ENCODE results near the gene LCE1C.

Gene LCE1C

DNA sequence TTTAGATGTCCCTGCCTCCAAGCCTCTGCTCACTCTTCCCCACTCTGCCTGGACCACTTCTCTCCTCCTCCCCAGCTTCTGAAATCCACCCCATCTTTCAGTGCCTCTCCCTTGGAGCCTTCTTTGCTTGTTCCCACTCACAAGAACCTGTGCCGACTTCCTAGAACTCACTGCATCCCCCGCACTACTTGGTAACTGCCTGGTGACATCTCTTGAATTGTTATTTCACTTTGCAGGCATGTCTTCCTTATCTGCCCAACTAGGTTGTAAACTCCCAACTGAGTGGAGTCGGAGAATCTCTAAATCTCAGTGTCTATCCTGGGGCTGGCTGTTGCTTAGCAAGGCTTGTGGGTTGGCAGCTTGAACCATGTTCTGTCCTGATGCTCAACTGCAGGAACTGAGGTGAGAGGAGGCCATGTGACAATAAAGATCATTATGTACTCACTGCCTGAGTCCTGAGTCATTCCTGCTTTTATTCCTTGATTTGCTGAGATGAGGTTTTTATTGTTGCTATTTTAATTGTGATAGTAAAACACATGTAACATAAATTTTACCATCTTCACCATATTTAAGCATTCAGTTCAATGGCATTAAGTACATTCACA, 44.7 kb downstream of the LCE1C start:
- no peak for TF ChIP-seq CTCF (conservative IDR thresholded peaks at IDR 0.05; ENCODE audit: low read depth, low read length)
- no peak for DNase-seq (ENCODE audit: low read depth)
- H3K4me3 ChIP-seq (ENCODE audit: low read depth, low read length) = no peak overlapping the region

GRCh38 chr1:152760551-152761190, 45.8 kb downstream of the LCE1C start:
- DNase-seq (ENCODE audit: low read depth) = no peak
- no peak for TF ChIP-seq CTCF (conservative IDR thresholded peaks at IDR 0.05; ENCODE audit: low read depth, low read length)
- H3K4me3 ChIP-seq (ENCODE audit: low read depth, low read length) = no peak overlapping the region

DNA sequence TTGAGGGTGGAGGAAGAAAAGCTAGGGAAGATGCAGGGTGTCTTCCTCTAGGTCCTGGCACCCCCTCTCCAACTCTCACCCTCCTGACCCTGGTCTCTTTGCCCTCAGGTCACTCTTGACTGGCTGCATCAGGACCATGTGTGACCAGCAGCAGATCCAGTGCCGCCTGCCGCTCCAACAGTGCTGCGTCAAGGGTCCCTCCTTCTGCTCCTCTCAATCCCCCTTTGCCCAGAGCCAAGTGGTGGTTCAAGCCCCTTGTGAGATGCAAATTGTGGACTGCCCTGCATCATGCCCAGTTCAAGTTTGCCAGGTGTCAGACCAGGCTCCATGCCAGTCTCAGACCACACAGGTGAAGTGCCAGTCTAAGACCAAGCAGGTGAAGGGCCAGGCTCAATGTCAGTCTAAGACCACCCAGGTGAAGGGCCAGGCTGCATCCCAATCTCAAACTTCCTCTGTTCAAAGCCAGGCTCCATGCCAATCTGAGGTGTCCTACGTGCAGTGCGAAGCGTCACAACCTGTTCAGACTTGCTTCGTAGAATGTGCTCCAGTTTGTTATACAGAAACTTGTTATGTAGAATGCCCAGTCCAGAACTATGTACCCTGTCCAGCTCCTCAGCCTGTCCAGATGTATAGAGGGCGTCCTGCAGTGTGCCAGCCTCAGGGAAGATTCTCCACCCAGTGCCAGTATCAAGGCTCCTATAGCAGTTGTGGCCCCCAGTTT, 46.8 kb downstream of the LCE1C start:
- TF ChIP-seq CTCF (conservative IDR thresholded peaks at IDR 0.05; ENCODE audit: low read depth, low read length) = no peak
- DNase-seq (ENCODE audit: low read depth) = no peak

GRCh38 chr1:152758636-152759035, 47.8 kb downstream of the LCE1C start:
- TF ChIP-seq CTCF (conservative IDR thresholded peaks at IDR 0.05; ENCODE audit: low read depth, low read length) = no peak
- DNase-seq (ENCODE audit: low read depth) = no peak
- no peak overlapping the region for H3K4me3 ChIP-seq (ENCODE audit: low read depth, low read length)

More for the DNA sequence above, 46.8 kb downstream of the LCE1C start:
- H3K4me3 ChIP-seq (ENCODE audit: low read depth, low read length) = no peak overlapping the region

GRCh38 chr1:152757747-152758146, 48.7 kb downstream of the LCE1C start, which contains the start of gene KPRP:
Gene KPRP, plus strand, starts transcription at chr1:152758025. Its CDS starts 1,564 bp downstream, at chr1:152759589.
- no peak for TF ChIP-seq CTCF (conservative IDR thresholded peaks at IDR 0.05; ENCODE audit: low read depth, low read length)
- DNase-seq (ENCODE audit: low read depth) = no peak
- no peak within 1 kb of the TSS for H3K4me3 ChIP-seq (ENCODE audit: low read depth, low read length)

GRCh38 chr1:152756872-152757271, 49.6 kb downstream of the LCE1C start:
- no peak for DNase-seq (ENCODE audit: low read depth)
- no peak for TF ChIP-seq CTCF (conservative IDR thresholded peaks at IDR 0.05; ENCODE audit: low read depth, low read length)
- H3K4me3 ChIP-seq (ENCODE audit: low read depth, low read length) = no peak overlapping the region
